Effector memory CD4-positive, alpha-beta T cell (primary cell): ENCODE results near the gene SORCS3.

Experiments
- DNase-seq, 3 donors: peaks; one replicate each; pipeline ENCODE4 v3.0.0-alpha.2; 2020
- H3K27ac ChIP-seq: 2 replicates; pipeline ENCODE4 v1.7.0; 2013; ENCODE audit warnings: mild to moderate bottlenecking, low read length, moderate library complexity; ENCODE audit not compliant: insufficient read depth, poor library complexity, severe bottlenecking
- H3K27me3 ChIP-seq: replicated peaks from 2 replicates; pipeline ENCODE4 v1.7.0; 2013; ENCODE audit warnings: mild to moderate bottlenecking, low read length; ENCODE audit not compliant: insufficient read depth, control insufficient read depth, poor library complexity, severe bottlenecking
- H3K36me3 ChIP-seq: 2 replicates; pipeline ENCODE4 v1.7.0; 2013; ENCODE audit warnings: mild to moderate bottlenecking, low read length, moderate library complexity; ENCODE audit not compliant: control insufficient read depth, insufficient read depth
- H3K4me1 ChIP-seq: 2 replicates; pipeline ENCODE4 v1.7.0; 2013; ENCODE audit warnings: low read length, mild to moderate bottlenecking; ENCODE audit not compliant: control insufficient read depth, insufficient read depth, poor library complexity, severe bottlenecking
- H3K4me3 ChIP-seq: 2 replicates; pipeline ENCODE4 v1.7.0; 2013; ENCODE audit warnings: low read length, low read depth, mild to moderate bottlenecking; ENCODE audit not compliant: insufficient read depth, poor library complexity, severe bottlenecking
- H3K9me3 ChIP-seq: 2 replicates; pipeline ENCODE4 v1.7.0; 2013; ENCODE audit warnings: mild to moderate bottlenecking, low read length, moderate library complexity; ENCODE audit not compliant: control insufficient read depth

SORCS3 gene

GRCh38 chr10:105241254-105241653 is 600.2 kb downstream of the SORCS3 start:
- DNase-seq = no peak
- H3K4me1 ChIP-seq = no peaks in the 10 kb centered on the region
- H3K27me3 ChIP-seq = no peaks in the 10 kb centered on the region
- no peak overlapping the region for H3K4me3 ChIP-seq
- H3K36me3 ChIP-seq = no peaks in the 10 kb centered on the region
- no peaks in the 10 kb centered on the region for H3K9me3 ChIP-seq
- H3K27ac ChIP-seq = no peak overlapping the region

- H3K36me3 ChIP-seq = no peaks in the 10 kb centered on the region
- no peak for DNase-seq
- no peak overlapping the region for H3K4me3 ChIP-seq
- no peak overlapping the region for H3K27ac ChIP-seq
- no peaks in the 10 kb centered on the region for H3K4me1 ChIP-seq
- no peaks in the 10 kb centered on the region for H3K9me3 ChIP-seq
- H3K27me3 ChIP-seq = no peaks in the 10 kb centered on the region
Observed at GRCh38 chr10:105243381-105243780, 602.3 kb downstream of the SORCS3 start.

GRCh38 chr10:105243825-105244224 is 602.7 kb downstream of the SORCS3 start:
- H3K9me3 ChIP-seq = no peaks in the 10 kb centered on the region
- H3K4me1 ChIP-seq = no peaks in the 10 kb centered on the region
- H3K27ac ChIP-seq = no peak overlapping the region
- no peaks in the 10 kb centered on the region for H3K27me3 ChIP-seq
- no peak for DNase-seq
- no peak overlapping the region for H3K4me3 ChIP-seq
- H3K36me3 ChIP-seq = no peaks in the 10 kb centered on the region

GRCh38 chr10:105247831-105248499 is 606.9 kb downstream of the SORCS3 start:
- no peak overlapping the region for H3K27ac ChIP-seq
- DNase-seq = no peak
- H3K4me3 ChIP-seq = no peak overlapping the region
- H3K36me3 ChIP-seq = no peaks in the 10 kb centered on the region
- no peaks in the 10 kb centered on the region for H3K4me1 ChIP-seq
- no peaks in the 10 kb centered on the region for H3K27me3 ChIP-seq
- no peaks in the 10 kb centered on the region for H3K9me3 ChIP-seq

- no peak for DNase-seq
- no peak overlapping the region for H3K27ac ChIP-seq
- no peak overlapping the region for H3K4me3 ChIP-seq
- no peaks in the 10 kb centered on the region for H3K4me1 ChIP-seq
- no peaks in the 10 kb centered on the region for H3K36me3 ChIP-seq
- no peaks in the 10 kb centered on the region for H3K27me3 ChIP-seq
- H3K9me3 ChIP-seq = no peaks in the 10 kb centered on the region
Observed at GRCh38 chr10:105252911-105253310, 611.8 kb downstream of the SORCS3 start.

GRCh38 chr10:105253515-105254212 is 612.6 kb downstream of the SORCS3 start:
- Histone ChIP-seq H3K36me3 (no peaks in the 10 kb centered on the region), H3K9me3 (no peaks in the 10 kb centered on the region), H3K27ac (no peak overlapping the region), H3K4me3 (no peak overlapping the region), H3K4me1 (no peaks in the 10 kb centered on the region), H3K27me3 (no peaks in the 10 kb centered on the region)
- DNase-seq = no peak

- Histone ChIP-seq H3K4me1 (no peaks in the 10 kb centered on the region), H3K9me3 (no peaks in the 10 kb centered on the region), H3K27me3 (no peaks in the 10 kb centered on the region), H3K36me3 (no peaks in the 10 kb centered on the region), H3K27ac (no peak overlapping the region), H3K4me3 (no peak overlapping the region)
- DNase-seq = no peak
Observed at GRCh38 chr10:105258036-105258673, 617.1 kb downstream of the SORCS3 start.

GRCh38 chr10:105258674-105259065 is 617.6 kb downstream of the SORCS3 start:
- Histone ChIP-seq H3K9me3 (no peaks in the 10 kb centered on the region), H3K36me3 (no peaks in the 10 kb centered on the region), H3K27ac (no peak overlapping the region), H3K4me3 (no peak overlapping the region), H3K4me1 (no peaks in the 10 kb centered on the region), H3K27me3 (no peaks in the 10 kb centered on the region)
- DNase-seq = no peak

- Histone ChIP-seq H3K4me1 (no peaks in the 10 kb centered on the region), H3K9me3 (no peaks in the 10 kb centered on the region), H3K27me3 (no peaks in the 10 kb centered on the region), H3K27ac (no peak overlapping the region), H3K36me3 (no peaks in the 10 kb centered on the region), H3K4me3 (no peak overlapping the region)
- no peak for DNase-seq
Observed at GRCh38 chr10:105259201-105259600, 618.1 kb downstream of the SORCS3 start.

- Histone ChIP-seq H3K4me3 (no peak overlapping the region), H3K36me3 (no peaks in the 10 kb centered on the region), H3K27ac (no peak overlapping the region), H3K9me3 (no peaks in the 10 kb centered on the region), H3K4me1 (no peaks in the 10 kb centered on the region), H3K27me3 (no peaks in the 10 kb centered on the region)
- DNase-seq = no peak
Observed at GRCh38 chr10:105262666-105263065, 621.6 kb downstream of the SORCS3 start.
